ENCODE measurements around the gene MINDY4. TPM values are rescaled to one million over a fixed set of nuclear protein-coding genes. Genes with fewer than 3 reads are reported as not detected.

The MINDY4 gene
- total RNA-seq, 1 donor from 2014 or later = 13.8 TPM

GRCh38 chr7:30870821-30871518, 99.8 kb downstream of the MINDY4 start:
- Histone ChIP-seq H3K4me3 (no peak overlapping the region), H3K36me3 (peaks cover 38% of the 10 kb centered on the region), H3K4me1 (peaks cover 16% of the 10 kb centered on the region), H3K9me3 (no peaks in the 10 kb centered on the region), H3K27me3 (ENCODE audit: low read depth) (no peaks in the 10 kb centered on the region), H3K27ac (peak overlapping the region; percentile 9)
- ATAC-seq (peak in 1 of 2 donors; percentile 4), DNase-seq (no peak)
- no peak for TF ChIP-seq CTCF (IDR thresholded peaks at IDR 0.05)
- intact Hi-C loops (cut with DNase I) = no loop called here

- no peak for ATAC-seq
- peaks cover 38% of the 10 kb centered on the region for H3K36me3 ChIP-seq
Observed at GRCh38 chr7:30871655-30872054, 100.4 kb downstream of the MINDY4 start.

GRCh38 chr7:30873207-30873606, 102.0 kb downstream of the MINDY4 start:
- H3K36me3 ChIP-seq = peaks cover 38% of the 10 kb centered on the region
- no peak overlapping the region for H3K27ac ChIP-seq
- H3K27me3 ChIP-seq (ENCODE audit: low read depth) = no peaks in the 10 kb centered on the region
- intact Hi-C loops (cut with DNase I) = no loop called here
- H3K4me3 ChIP-seq = no peak overlapping the region
- H3K9me3 ChIP-seq = no peaks in the 10 kb centered on the region
- no peak for DNase-seq
- ATAC-seq = no peak
- no peak for TF ChIP-seq CTCF (IDR thresholded peaks at IDR 0.05)
- H3K4me1 ChIP-seq = peaks cover 13% of the 10 kb centered on the region

More at GRCh38 chr7:30871655-30872054, 100.4 kb downstream of the MINDY4 start:
- H3K9me3 ChIP-seq = no peaks in the 10 kb centered on the region
- no peaks in the 10 kb centered on the region for H3K27me3 ChIP-seq (ENCODE audit: low read depth)
- no peak overlapping the region for H3K4me3 ChIP-seq
- TF ChIP-seq CTCF (IDR thresholded peaks at IDR 0.05) = no peak
- H3K27ac ChIP-seq = no peak overlapping the region
- peaks cover 17% of the 10 kb centered on the region for H3K4me1 ChIP-seq
- intact Hi-C loops (cut with DNase I) = no loop called here
- DNase-seq = no peak

- Histone ChIP-seq H3K36me3 (peaks cover 38% of the 10 kb centered on the region), H3K4me1 (peaks cover 11% of the 10 kb centered on the region), H3K27me3 (ENCODE audit: low read depth) (no peaks in the 10 kb centered on the region), H3K27ac (no peak overlapping the region), H3K9me3 (no peaks in the 10 kb centered on the region), H3K4me3 (no peak overlapping the region)
- DNase-seq (no peak), ATAC-seq (no peak)
- TF ChIP-seq CTCF (IDR thresholded peaks at IDR 0.05) = no peak
- intact Hi-C loops (cut with DNase I) = no loop called here
Observed at GRCh38 chr7:30873656-30874055, 102.4 kb downstream of the MINDY4 start.

GRCh38 chr7:30874656-30875302, 103.6 kb downstream of the MINDY4 start:
- TF ChIP-seq CTCF (IDR thresholded peaks at IDR 0.05) = no peak
- Histone ChIP-seq H3K4me3 (no peak overlapping the region), H3K27me3 (ENCODE audit: low read depth) (no peaks in the 10 kb centered on the region), H3K36me3 (peaks cover 38% of the 10 kb centered on the region), H3K27ac (no peak overlapping the region), H3K4me1 (peaks cover 11% of the 10 kb centered on the region), H3K9me3 (no peaks in the 10 kb centered on the region)
- ATAC-seq = no peak
- intact Hi-C loops (cut with DNase I) = no loop called here
- no peak for DNase-seq
